H9 (cell line): ENCODE results near the gene LAMC2. TPM values are rescaled to one million over a fixed set of nuclear protein-coding genes. Genes with fewer than 3 reads are reported as not detected.

Source experiments
- DNase-seq: peaks from one replicate; pipeline ENCODE4 v3.0.0-alpha.2; 2017
- H2AFZ ChIP-seq: one replicate; pipeline ENCODE4 v1.6.1; 2013; ENCODE audit warnings: mild to moderate bottlenecking, low read length, control low read depth, moderate library complexity
- H2AK5ac ChIP-seq: 2 replicates; pipeline ENCODE4 v1.6.1; 2013; ENCODE audit warnings: low read length, control low read depth, mixed read lengths; ENCODE audit not compliant: insufficient read length
- H2BK120ac ChIP-seq: one replicate; pipeline ENCODE4 v1.6.1; 2013; ENCODE audit warnings: low read depth, mild to moderate bottlenecking, low read length, control low read depth, inconsistent platforms; ENCODE audit not compliant: poor library complexity, severe bottlenecking
- H2BK12ac ChIP-seq: 2 replicates; pipeline ENCODE4 v1.6.1; 2013; ENCODE audit warnings: low read length, control low read depth, mixed read lengths, low read depth; ENCODE audit not compliant: insufficient read length
- H2BK15ac ChIP-seq: 2 replicates; pipeline ENCODE4 v1.6.1; 2013; ENCODE audit warnings: low read depth, low read length, control low read depth
- H2BK20ac ChIP-seq: one replicate; pipeline ENCODE4 v1.6.1; 2013; ENCODE audit warnings: low read depth, mild to moderate bottlenecking, low read length, control low read depth, inconsistent platforms; ENCODE audit not compliant: poor library complexity, severe bottlenecking
- H2BK5ac ChIP-seq: 2 replicates; pipeline ENCODE4 v1.6.1; 2013; ENCODE audit warnings: low read length, control low read depth, mixed read lengths; ENCODE audit not compliant: insufficient read length
- H3K14ac ChIP-seq: 2 replicates; pipeline ENCODE4 v1.6.1; 2013; ENCODE audit warnings: low read length, control low read depth; ENCODE audit not compliant: insufficient read depth
- H3K18ac ChIP-seq: 2 replicates; pipeline ENCODE4 v1.6.1; 2013; ENCODE audit warnings: low read depth, mild to moderate bottlenecking, mixed read lengths, low read length, control low read depth; ENCODE audit not compliant: insufficient read length
- H3K23ac ChIP-seq: 2 replicates; pipeline ENCODE4 v1.6.1; 2013; ENCODE audit warnings: low read length, control low read depth, mixed read lengths, low read depth; ENCODE audit not compliant: insufficient read length
- H3K23me2 ChIP-seq: 2 replicates; pipeline ENCODE4 v1.6.1; 2013; ENCODE audit warnings: low read depth, mild to moderate bottlenecking, mixed read lengths, low read length, control low read depth; ENCODE audit not compliant: insufficient read length, poor library complexity, severe bottlenecking
- H3K27ac ChIP-seq: 2 replicates; pipeline ENCODE4 v1.5.1; 2013; ENCODE audit warnings: low read length, control low read depth, mixed read lengths, low read depth; ENCODE audit not compliant: insufficient read length
- H3K27me3 ChIP-seq: 2 replicates; pipeline ENCODE4 v1.6.1; 2013; ENCODE audit warnings: low read length, control low read depth, inconsistent platforms; ENCODE audit not compliant: insufficient read depth
- H3K4ac ChIP-seq: 2 replicates; pipeline ENCODE4 v1.6.1; 2013; ENCODE audit warnings: low read depth, mild to moderate bottlenecking, control low read depth, inconsistent platforms, low read length, moderate library complexity
- H3K4me1 ChIP-seq: 2 replicates; pipeline ENCODE4 v1.6.1; 2013; ENCODE audit warnings: low read length, control low read depth, inconsistent platforms; ENCODE audit not compliant: insufficient read depth
- H3K4me2 ChIP-seq: 2 replicates; pipeline ENCODE4 v1.6.1; 2013; ENCODE audit warnings: low read length, control low read depth, mixed read lengths; ENCODE audit not compliant: insufficient read length, insufficient read depth
- H3K56ac ChIP-seq: 2 replicates; pipeline ENCODE4 v1.6.1; 2013; ENCODE audit warnings: low read depth, mild to moderate bottlenecking, mixed read lengths, low read length, control low read depth; ENCODE audit not compliant: insufficient read length
- H3K79me1 ChIP-seq: 2 replicates; pipeline ENCODE4 v1.6.1; 2013; ENCODE audit warnings: low read depth, mild to moderate bottlenecking, moderate library complexity, low read length, control low read depth, inconsistent platforms; ENCODE audit not compliant: insufficient read depth, poor library complexity, severe bottlenecking
- H3K79me2 ChIP-seq: 2 replicates; pipeline ENCODE4 v1.6.1; 2013; ENCODE audit warnings: low read length, control low read depth, inconsistent platforms; ENCODE audit not compliant: insufficient read depth
- H3K9ac ChIP-seq: 2 replicates; pipeline ENCODE4 v1.6.1; 2013; ENCODE audit warnings: low read length, control low read depth, mixed read lengths; ENCODE audit not compliant: insufficient read length; ENCODE audit errors: extremely low read depth
- H3K9me3 ChIP-seq: one replicate; pipeline ENCODE4 v1.6.1; 2013; ENCODE audit warnings: low read depth, low read length, inconsistent platforms; ENCODE audit not compliant: control insufficient read depth
- H3T11ph ChIP-seq: one replicate; pipeline ENCODE4 v1.6.1; 2013; ENCODE audit warnings: mild to moderate bottlenecking, low read length, control low read depth, inconsistent platforms
- H4K20me1 ChIP-seq: one replicate; pipeline ENCODE4 v1.6.1; 2013; ENCODE audit not compliant: control insufficient read depth, insufficient read length, insufficient read depth
- H4K5ac ChIP-seq: 2 replicates; pipeline ENCODE4 v1.6.1; 2013; ENCODE audit warnings: low read depth, mild to moderate bottlenecking, mixed read lengths, low read length, control low read depth; ENCODE audit not compliant: insufficient read length
- H4K8ac ChIP-seq: replicated peaks from 2 replicates; pipeline ENCODE4 v1.6.1; 2013; ENCODE audit warnings: low read length, control low read depth, mixed read lengths, low read depth; ENCODE audit not compliant: insufficient read length
- H4K91ac ChIP-seq: 2 replicates; pipeline ENCODE4 v1.6.1; 2013; ENCODE audit warnings: low read depth, mild to moderate bottlenecking, moderate library complexity, mixed read lengths, low read length, control low read depth; ENCODE audit not compliant: insufficient read length
- H3K27ac Mint-ChIP-seq, 3 experiments: 2 replicates in 2 of 3; 3 replicates in 1 of 3; pipeline ENCODE4 v1.8.0; 2020 to 2021; ENCODE audit warnings: mixed read lengths in 3 of 3, mild to moderate bottlenecking in 1 of 3, moderate library complexity in 1 of 3
- H3K27me3 Mint-ChIP-seq: 2 replicates; pipeline ENCODE4 v1.8.0; 2021; ENCODE audit warnings: low read depth, mild to moderate bottlenecking, moderate library complexity, mixed read lengths
- H3K36me3 Mint-ChIP-seq, 3 experiments: 2 replicates in 2 of 3; 3 replicates in 1 of 3; pipeline ENCODE4 v1.8.0; 2020 to 2021; ENCODE audit warnings: low read depth in 3 of 3, mixed read lengths in 3 of 3; ENCODE audit not compliant: insufficient read depth in 1 of 3
- H3K4me1 Mint-ChIP-seq, 2 experiments: 2 replicates each; pipeline ENCODE4 v1.8.0; 2020; ENCODE audit warnings: mixed read lengths in 2 of 2
- H3K4me3 Mint-ChIP-seq, 2 experiments: 2 replicates in 1 of 2; 3 replicates in 1 of 2; pipeline ENCODE4 v1.8.0; 2020 to 2021; ENCODE audit warnings: mild to moderate bottlenecking in 2 of 2, mixed read lengths in 2 of 2, moderate library complexity in 1 of 2
- H3K9me3 Mint-ChIP-seq, 2 experiments: 2 replicates in 1 of 2; 3 replicates in 1 of 2; pipeline ENCODE4 v1.8.0; 2020; ENCODE audit warnings: mild to moderate bottlenecking in 2 of 2, mixed read lengths in 2 of 2, moderate library complexity in 1 of 2
- WGBS: extraction: QIAGEN DNeasy Blood & Tissue Kit; methylation state at CpG from one replicate; pipeline ENCODE4 v1.1.7; 2013; ENCODE audit warnings: missing lambda C conversion rate, low lambda C conversion rate, mixed read lengths; ENCODE audit not compliant: insufficient read length; ENCODE audit errors: extremely low coverage; 5-methylcytosine and 5-hydroxymethylcytosine counted together
- total RNA-seq: library from RNA; stranded (reverse); gene quantifications from 2 replicates; pipeline ENCODE4 v1.2.1, GENCODE V29; 2021
- TF ChIP-seq, protein P1 (sequence below): fragments of 200-600 bp; sonication (generic); conservative IDR thresholded peaks from 3 replicates; pipeline ENCODE4 v1.8.0; 2021; ENCODE audit warnings: antibody characterized with exemption, mild to moderate bottlenecking

The LAMC2 gene
- total RNA-seq, 1 experiment from 2014 or later: 7.4 TPM

DNA sequence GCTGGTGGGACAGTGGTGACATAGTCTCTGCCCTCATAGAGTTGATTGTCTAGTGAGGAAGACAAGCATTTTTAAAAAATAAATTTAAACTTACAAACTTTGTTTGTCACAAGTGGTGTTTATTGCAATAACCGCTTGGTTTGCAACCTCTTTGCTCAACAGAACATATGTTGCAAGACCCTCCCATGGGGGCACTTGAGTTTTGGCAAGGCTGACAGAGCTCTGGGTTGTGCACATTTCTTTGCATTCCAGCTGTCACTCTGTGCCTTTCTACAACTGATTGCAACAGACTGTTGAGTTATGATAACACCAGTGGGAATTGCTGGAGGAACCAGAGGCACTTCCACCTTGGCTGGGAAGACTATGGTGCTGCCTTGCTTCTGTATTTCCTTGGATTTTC lies 58.4 kb downstream of the LAMC2 start:
- no peak overlapping the region for H2BK5ac ChIP-seq
- H3K27ac ChIP-seq: no peak overlapping the region
- Mint-ChIP-seq H3K27me3 (no peaks in the 10 kb centered on the region), H3K4me1 (peaks cover 3 to 12% of the 10 kb centered on the region in 2 experiments; a peak in 2 of 4 replicates), H3K36me3 (peaks cover 2 to 6% (median 2%) of the 10 kb centered on the region in 3 experiments; a peak in 5 of 7 replicates), H3K9me3 (peaks cover 0 to 1% of the 10 kb centered on the region in 2 experiments; a peak in 1 of 5 replicates), H3K27ac (no peak overlapping the region), H3K4me3 (no peak overlapping the region)
- no peak overlapping the region for H2BK12ac ChIP-seq
- no peak for DNase-seq
- H3K9ac ChIP-seq: no peak overlapping the region
- no peak overlapping the region for H3K23ac ChIP-seq
- no peak overlapping the region for H3K14ac ChIP-seq
- TF ChIP-seq, protein P1, sequence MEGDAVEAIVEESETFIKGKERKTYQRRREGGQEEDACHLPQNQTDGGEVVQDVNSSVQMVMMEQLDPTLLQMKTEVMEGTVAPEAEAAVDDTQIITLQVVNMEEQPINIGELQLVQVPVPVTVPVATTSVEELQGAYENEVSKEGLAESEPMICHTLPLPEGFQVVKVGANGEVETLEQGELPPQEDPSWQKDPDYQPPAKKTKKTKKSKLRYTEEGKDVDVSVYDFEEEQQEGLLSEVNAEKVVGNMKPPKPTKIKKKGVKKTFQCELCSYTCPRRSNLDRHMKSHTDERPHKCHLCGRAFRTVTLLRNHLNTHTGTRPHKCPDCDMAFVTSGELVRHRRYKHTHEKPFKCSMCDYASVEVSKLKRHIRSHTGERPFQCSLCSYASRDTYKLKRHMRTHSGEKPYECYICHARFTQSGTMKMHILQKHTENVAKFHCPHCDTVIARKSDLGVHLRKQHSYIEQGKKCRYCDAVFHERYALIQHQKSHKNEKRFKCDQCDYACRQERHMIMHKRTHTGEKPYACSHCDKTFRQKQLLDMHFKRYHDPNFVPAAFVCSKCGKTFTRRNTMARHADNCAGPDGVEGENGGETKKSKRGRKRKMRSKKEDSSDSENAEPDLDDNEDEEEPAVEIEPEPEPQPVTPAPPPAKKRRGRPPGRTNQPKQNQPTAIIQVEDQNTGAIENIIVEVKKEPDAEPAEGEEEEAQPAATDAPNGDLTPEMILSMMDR: no peak
- H4K20me1 ChIP-seq: no peaks in the 10 kb centered on the region
- H2BK20ac ChIP-seq: no peak overlapping the region
- no peak overlapping the region for H3K4me2 ChIP-seq
- no peaks in the 10 kb centered on the region for H3K4me1 ChIP-seq
- no peak overlapping the region for H3K56ac ChIP-seq
- no peaks in the 10 kb centered on the region for H3K23me2 ChIP-seq
- H3K9me3 ChIP-seq: no peaks in the 10 kb centered on the region
- no peaks in the 10 kb centered on the region for H3K79me2 ChIP-seq
- H4K91ac ChIP-seq: no peak overlapping the region
- no peak overlapping the region for H3T11ph ChIP-seq
- no peak overlapping the region for H3K4ac ChIP-seq
- no peak overlapping the region for H2AFZ ChIP-seq
- H3K27me3 ChIP-seq: no peaks in the 10 kb centered on the region
- no peak overlapping the region for H4K5ac ChIP-seq
- H3K79me1 ChIP-seq: no peaks in the 10 kb centered on the region
- H2AK5ac ChIP-seq: no peak overlapping the region
- no peak overlapping the region for H2BK120ac ChIP-seq
- H2BK15ac ChIP-seq: no peak overlapping the region
- H4K8ac ChIP-seq: no peak overlapping the region
- WGBS: no CpG with 5 or more reads among the region's 1 CpG
- H3K18ac ChIP-seq: no peak overlapping the region
